ENCODE data around the gene CDKL4.
"Not testable (repeated sequence)": the region's sequence is repeated elsewhere in the genome, so short reads cannot be mapped to it uniquely, and the experiment has no call there.

Gene CDKL4

GRCh38 chr2:39210846-39211245 is 32.9 kb downstream of the CDKL4 start:
- no peak overlapping the region for H3K9ac ChIP-seq (ENCODE audit: low read depth, low read length)
- H3K27me3 ChIP-seq (ENCODE audit: insufficient read depth, low read length): no peaks in the 10 kb centered on the region
- H3K9me3 ChIP-seq (ENCODE audit: insufficient read depth, low read depth, low read length): no peaks in the 10 kb centered on the region
- H3K27ac ChIP-seq (ENCODE audit: low read depth, low read length): no peak overlapping the region
- 98% methylated on average over 1 of the region's 1 CpG for WGBS
- H3K36me3 ChIP-seq (ENCODE audit: insufficient read depth, low read length): no peaks in the 10 kb centered on the region
- no peaks in the 10 kb centered on the region for H3K4me1 ChIP-seq (ENCODE audit: insufficient read depth, low read length)
- H3K4me3 ChIP-seq (ENCODE audit: low read length): no peak overlapping the region

GRCh38 chr2:39203382-39203781 is 40.4 kb downstream of the CDKL4 start:
- peaks cover 18% of the 10 kb centered on the region for H3K4me1 ChIP-seq (ENCODE audit: insufficient read depth, low read length)
- WGBS: 89% methylated on average over 4 of the region's 6 CpGs
- H3K36me3 ChIP-seq (ENCODE audit: insufficient read depth, low read length): no peaks in the 10 kb centered on the region
- peak overlapping the region; percentile 91 for H3K27ac ChIP-seq (ENCODE audit: low read depth, low read length)
- no peak overlapping the region for H3K9ac ChIP-seq (ENCODE audit: low read depth, low read length)
- H3K9me3 ChIP-seq (ENCODE audit: insufficient read depth, low read depth, low read length): no peaks in the 10 kb centered on the region
- H3K27me3 ChIP-seq (ENCODE audit: insufficient read depth, low read length): no peaks in the 10 kb centered on the region
- H3K4me3 ChIP-seq (ENCODE audit: low read length): no peak overlapping the region

- Histone ChIP-seq H3K27ac (ENCODE audit: low read depth, low read length) (peak overlapping the region; percentile 91), H3K27me3 (ENCODE audit: insufficient read depth, low read length) (no peaks in the 10 kb centered on the region), H3K4me3 (ENCODE audit: low read length) (peak overlapping the region; percentile 5; the same call in 1 of the 2 replicates), H3K9ac (ENCODE audit: low read depth, low read length) (no peak overlapping the region), H3K36me3 (ENCODE audit: insufficient read depth, low read length) (no peaks in the 10 kb centered on the region), H3K9me3 (ENCODE audit: insufficient read depth, low read depth, low read length) (no peaks in the 10 kb centered on the region), H3K4me1 (ENCODE audit: insufficient read depth, low read length) (peaks cover 18% of the 10 kb centered on the region)
- WGBS: 82% methylated on average over 1 of the region's 1 CpG
These were observed 41.0 kb downstream of the CDKL4 start for GRCh38 chr2:39202639-39203369.

DNA sequence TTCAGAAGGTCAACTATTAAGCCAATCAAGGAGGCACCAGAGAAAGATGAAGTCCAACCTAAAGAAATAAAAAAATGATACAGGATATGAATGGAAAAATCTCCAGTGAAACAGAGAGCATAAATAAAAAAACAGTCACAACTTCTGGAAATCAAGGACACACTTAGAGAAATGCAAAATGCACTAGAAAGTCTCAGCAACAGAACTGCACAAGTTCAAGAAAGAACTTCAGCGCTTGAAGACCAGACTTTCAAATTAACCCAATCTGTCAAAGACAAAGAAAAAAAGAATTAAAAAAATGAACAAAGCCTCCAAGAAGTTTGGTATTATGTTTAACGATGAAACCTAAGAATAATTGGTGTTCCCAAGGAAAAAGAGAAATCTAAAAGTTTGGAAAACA is 46.8 kb downstream of the CDKL4 start:
- not testable (repeated sequence) for H3K9ac ChIP-seq (ENCODE audit: low read depth, low read length); H3K36me3 ChIP-seq (ENCODE audit: insufficient read depth, low read length); H3K9me3 ChIP-seq (ENCODE audit: insufficient read depth, low read depth, low read length); H3K27ac ChIP-seq (ENCODE audit: low read depth, low read length); H3K27me3 ChIP-seq (ENCODE audit: insufficient read depth, low read length); H3K4me1 ChIP-seq (ENCODE audit: insufficient read depth, low read length); H3K4me3 ChIP-seq (ENCODE audit: low read length)
- 93% methylated on average over 2 of the region's 2 CpGs for WGBS

DNA sequence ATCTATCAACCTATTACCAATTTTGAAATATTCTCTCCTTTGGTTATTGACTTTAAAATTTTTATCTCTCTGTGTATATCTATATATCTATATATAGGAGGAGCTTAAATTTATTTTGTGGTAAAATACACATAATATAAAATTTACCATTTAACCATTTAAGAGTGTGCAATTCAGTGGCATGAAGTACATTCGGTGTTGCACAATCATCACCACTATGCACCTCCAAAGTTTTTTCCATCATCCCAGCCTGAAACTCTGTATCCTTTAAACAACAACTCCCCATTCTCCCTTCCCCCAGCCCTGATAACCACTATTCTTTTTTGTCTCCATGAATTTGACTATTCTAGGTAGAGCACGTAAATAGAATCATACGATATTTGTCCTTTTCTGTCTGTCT is 49.1 kb downstream of the CDKL4 start:
- no peak overlapping the region for H3K4me3 ChIP-seq (ENCODE audit: low read length)
- no peaks in the 10 kb centered on the region for H3K9me3 ChIP-seq (ENCODE audit: insufficient read depth, low read depth, low read length)
- H3K36me3 ChIP-seq (ENCODE audit: insufficient read depth, low read length): no peaks in the 10 kb centered on the region
- H3K4me1 ChIP-seq (ENCODE audit: insufficient read depth, low read length): no peaks in the 10 kb centered on the region
- no peak overlapping the region for H3K9ac ChIP-seq (ENCODE audit: low read depth, low read length)
- WGBS: 95% methylated on average over 3 of the region's 3 CpGs
- H3K27me3 ChIP-seq (ENCODE audit: insufficient read depth, low read length): no peaks in the 10 kb centered on the region
- no peak overlapping the region for H3K27ac ChIP-seq (ENCODE audit: low read depth, low read length)

GRCh38 chr2:39188960-39189494 is 54.7 kb downstream of the CDKL4 start:
- H3K9me3 ChIP-seq (ENCODE audit: insufficient read depth, low read depth, low read length): no peaks in the 10 kb centered on the region
- no peak overlapping the region for H3K4me3 ChIP-seq (ENCODE audit: low read length)
- no peaks in the 10 kb centered on the region for H3K36me3 ChIP-seq (ENCODE audit: insufficient read depth, low read length)
- H3K27ac ChIP-seq (ENCODE audit: low read depth, low read length): no peak overlapping the region
- H3K9ac ChIP-seq (ENCODE audit: low read depth, low read length): no peak overlapping the region
- no peaks in the 10 kb centered on the region for H3K27me3 ChIP-seq (ENCODE audit: insufficient read depth, low read length)
- WGBS: 86% methylated on average over 3 of the region's 4 CpGs
- no peaks in the 10 kb centered on the region for H3K4me1 ChIP-seq (ENCODE audit: insufficient read depth, low read length)

DNA sequence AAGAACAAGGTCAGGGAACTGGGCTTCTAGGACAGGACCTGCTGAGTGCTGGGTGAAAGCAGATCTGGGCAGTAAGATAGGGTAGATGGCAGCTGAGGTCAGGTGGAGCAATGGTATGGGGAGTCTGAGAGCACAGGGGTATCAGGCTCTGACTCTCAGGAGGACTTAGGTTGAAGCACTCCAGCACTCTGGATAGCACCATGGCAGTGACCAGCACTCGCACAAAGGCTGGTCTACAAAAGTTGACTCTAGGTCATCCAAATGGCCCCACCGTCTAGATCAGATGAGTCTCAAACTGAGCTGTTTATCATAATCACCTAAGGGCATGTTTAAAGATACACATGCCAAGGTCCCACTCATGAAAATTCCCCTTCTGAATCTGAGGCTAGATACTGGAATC is 60.1 kb downstream of the CDKL4 start:
- WGBS: 88% methylated on average over 2 of the region's 2 CpGs
- Histone ChIP-seq H3K9ac (ENCODE audit: low read depth, low read length) (no peak overlapping the region), H3K9me3 (ENCODE audit: insufficient read depth, low read depth, low read length) (no peaks in the 10 kb centered on the region), H3K27ac (ENCODE audit: low read depth, low read length) (no peak overlapping the region), H3K4me1 (ENCODE audit: insufficient read depth, low read length) (peaks cover 7% of the 10 kb centered on the region; the same call in 1 of the 2 replicates), H3K36me3 (ENCODE audit: insufficient read depth, low read length) (no peaks in the 10 kb centered on the region), H3K27me3 (ENCODE audit: insufficient read depth, low read length) (no peaks in the 10 kb centered on the region), H3K4me3 (ENCODE audit: low read length) (no peak overlapping the region)

GRCh38 chr2:39181297-39181696 is 62.5 kb downstream of the CDKL4 start:
- Histone ChIP-seq H3K9ac (ENCODE audit: low read depth, low read length) (no peak overlapping the region), H3K27me3 (ENCODE audit: insufficient read depth, low read length) (no peaks in the 10 kb centered on the region), H3K36me3 (ENCODE audit: insufficient read depth, low read length) (no peaks in the 10 kb centered on the region), H3K4me3 (ENCODE audit: low read length) (no peak overlapping the region), H3K4me1 (ENCODE audit: insufficient read depth, low read length) (peaks cover 7% of the 10 kb centered on the region; the same call in 1 of the 2 replicates), H3K27ac (ENCODE audit: low read depth, low read length) (no peak overlapping the region), H3K9me3 (ENCODE audit: insufficient read depth, low read depth, low read length) (no peaks in the 10 kb centered on the region)
- WGBS: 96% methylated on average over 2 of the region's 2 CpGs

GRCh38 chr2:39179974-39180960 is 63.5 kb downstream of the CDKL4 start:
- Histone ChIP-seq H3K36me3 (ENCODE audit: insufficient read depth, low read length) (no peaks in the 10 kb centered on the region), H3K9ac (ENCODE audit: low read depth, low read length) (no peak overlapping the region), H3K27me3 (ENCODE audit: insufficient read depth, low read length) (no peaks in the 10 kb centered on the region), H3K27ac (ENCODE audit: low read depth, low read length) (no peak overlapping the region), H3K4me3 (ENCODE audit: low read length) (no peak overlapping the region), H3K9me3 (ENCODE audit: insufficient read depth, low read depth, low read length) (no peaks in the 10 kb centered on the region), H3K4me1 (ENCODE audit: insufficient read depth, low read length) (peaks cover 7% of the 10 kb centered on the region; the same call in 1 of the 2 replicates)
- WGBS: 85% methylated on average over 12 of the region's 12 CpGs

- no peak overlapping the region for H3K9ac ChIP-seq (ENCODE audit: low read depth, low read length)
- WGBS: 95% methylated on average over 4 of the region's 4 CpGs
- H3K27ac ChIP-seq (ENCODE audit: low read depth, low read length): no peak overlapping the region
- H3K4me1 ChIP-seq (ENCODE audit: insufficient read depth, low read length): peaks cover 7% of the 10 kb centered on the region; the same call in 1 of the 2 replicates
- H3K27me3 ChIP-seq (ENCODE audit: insufficient read depth, low read length): no peaks in the 10 kb centered on the region
- no peaks in the 10 kb centered on the region for H3K9me3 ChIP-seq (ENCODE audit: insufficient read depth, low read depth, low read length)
- H3K36me3 ChIP-seq (ENCODE audit: insufficient read depth, low read length): no peaks in the 10 kb centered on the region
- H3K4me3 ChIP-seq (ENCODE audit: low read length): no peak overlapping the region
These were observed 65.0 kb downstream of the CDKL4 start for GRCh38 chr2:39178756-39179155.

GRCh38 chr2:39176997-39177396 is 66.8 kb downstream of the CDKL4 start:
- Histone ChIP-seq H3K4me1 (ENCODE audit: insufficient read depth, low read length) (peaks cover 7% of the 10 kb centered on the region; the same call in 1 of the 2 replicates), H3K9me3 (ENCODE audit: insufficient read depth, low read depth, low read length) (no peaks in the 10 kb centered on the region), H3K27ac (ENCODE audit: low read depth, low read length) (no peak overlapping the region), H3K9ac (ENCODE audit: low read depth, low read length) (no peak overlapping the region), H3K4me3 (ENCODE audit: low read length) (no peak overlapping the region), H3K27me3 (ENCODE audit: insufficient read depth, low read length) (no peaks in the 10 kb centered on the region), H3K36me3 (ENCODE audit: insufficient read depth, low read length) (no peaks in the 10 kb centered on the region)
- 68% methylated on average over 4 of the region's 4 CpGs for WGBS
